Tibial nerve (tissue), 4 donors: ENCODE results near the gene MARVELD1.

Experiments used
- CTCF ChIP-seq, 5 experiments: fragments of 200-600 bp in 3 of 5; fragments of 450-650 bp in 2 of 5; sonication (generic) in 3 of 5; IDR thresholded peaks; one replicate each; pipeline ENCODE4 v1.5.1; 2016 to 2019; ENCODE audit warnings: antibody characterized with exemption in 5 of 5, mild to moderate bottlenecking in 3 of 5, moderate library complexity in 2 of 5
- EP300 ChIP-seq, 2 donors: sonication (generic); formaldehyde crosslinking; IDR thresholded peaks; one replicate each; pipeline ENCODE4 v1.6.1; 2017; ENCODE audit warnings: antibody characterized with exemption in 2 of 2, mild to moderate bottlenecking in 1 of 2
- POLR2A ChIP-seq, 2 donors: fragments of 450-650 bp; IDR thresholded peaks; one replicate each; pipeline ENCODE4 v1.6.1; 2017; ENCODE audit warnings: antibody characterized with exemption in 2 of 2, mild to moderate bottlenecking in 2 of 2, moderate library complexity in 2 of 2

GRCh38 chr10:97731346-97732051 lies 18.0 kb downstream of the MARVELD1 start:
- TF ChIP-seq CTCF (IDR thresholded peaks at IDR 0.05), result peak; percentile 76 to 94 (median 79)
- no peak for TF ChIP-seq POLR2A (IDR thresholded peaks at IDR 0.05)
- peak in 1 of 2 donors; percentile 70 for TF ChIP-seq EP300 (IDR thresholded peaks at IDR 0.05)
